IMR-90 (cell line): ENCODE data around the gene MYH3.
A peak's percentile ranks its signal among the peaks of the same experiment; 100 is the strongest.

ENCODE experiments used
- CEBPB ChIP-seq: IDR thresholded peaks from 2 replicates; pipeline ENCODE4 v1.6.1; 2012; ENCODE audit warnings: low read depth, low read length, improper control_type of control experiment
- CHD1 ChIP-seq: IDR thresholded peaks from 2 replicates; pipeline ENCODE4 v1.6.1; 2012; ENCODE audit warnings: low read depth, low read length, improper control_type of control experiment
- CTCF ChIP-seq: conservative IDR thresholded peaks from 2 replicates; pipeline ENCODE4 v1.5.1; 2012; ENCODE audit warnings: mild to moderate bottlenecking, low read depth, low read length, improper control_type of control experiment
- ELK1 ChIP-seq: fragments of 150-350 bp; IDR thresholded peaks from 2 replicates; pipeline ENCODE4 v1.6.1; 2016; ENCODE audit warnings: low read depth, mild to moderate bottlenecking, low read length, moderate library complexity, borderline replicate concordance
- FOS ChIP-seq: fragments of 150-350 bp; IDR thresholded peaks from 2 replicates; pipeline ENCODE4 v1.6.1; 2016; ENCODE audit warnings: low read depth, low read length
- MAZ ChIP-seq: IDR thresholded peaks from 2 replicates; pipeline ENCODE4 v1.6.1; 2012; ENCODE audit warnings: low read depth, mild to moderate bottlenecking, low read length, improper control_type of control experiment, moderate library complexity, borderline replicate concordance
- POLR2A ChIP-seq: IDR thresholded peaks from 2 replicates; pipeline ENCODE4 v1.6.1; 2012; ENCODE audit warnings: mild to moderate bottlenecking, low read depth, low read length
- RAD21 ChIP-seq: IDR thresholded peaks from 2 replicates; pipeline ENCODE4 v1.6.1; 2012; ENCODE audit warnings: low read length, improper control_type of control experiment
- RCOR1 ChIP-seq: IDR thresholded peaks from 2 replicates; pipeline ENCODE4 v1.6.1; 2012; ENCODE audit warnings: mild to moderate bottlenecking, low read length, improper control_type of control experiment; ENCODE audit not compliant: insufficient replicate concordance
- RFX5 ChIP-seq: IDR thresholded peaks from 2 replicates; pipeline ENCODE4 v1.8.0; 2012; ENCODE audit warnings: low read depth, mild to moderate bottlenecking, low read length, moderate library complexity
- SMC3 ChIP-seq: fragments of 150-350 bp; IDR thresholded peaks from 2 replicates; pipeline ENCODE4 v1.6.1; 2016; ENCODE audit warnings: low read depth, mild to moderate bottlenecking, antibody characterized with exemption, low read length, moderate library complexity
- USF2 ChIP-seq: fragments of 150-350 bp; IDR thresholded peaks from 2 replicates; pipeline ENCODE4 v1.6.1; 2017; ENCODE audit warnings: mild to moderate bottlenecking, antibody characterized with exemption, low read length, low read depth

DNA sequence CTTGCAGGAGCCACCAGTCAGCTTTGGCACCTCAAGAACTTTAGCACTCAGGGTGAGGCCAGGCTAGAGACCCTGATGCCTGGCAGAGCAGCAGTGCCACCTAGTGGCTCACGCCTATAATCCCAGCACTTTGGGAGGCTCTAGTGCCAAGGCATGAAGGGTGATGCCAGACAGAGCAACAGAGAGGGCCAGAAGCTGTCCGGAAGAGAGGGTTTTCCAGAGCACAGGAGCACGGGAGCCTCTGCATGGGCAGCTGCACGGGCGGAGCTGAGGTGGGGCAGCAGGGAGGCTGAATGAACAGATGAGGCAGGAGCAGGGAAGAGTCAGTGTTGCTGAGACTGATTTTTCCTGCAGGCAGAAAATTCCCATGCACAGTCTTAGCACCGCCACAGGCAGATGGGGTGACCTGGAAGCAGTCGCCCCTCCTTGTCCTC lies 38.9 kb downstream of the MYH3 start:
- TF ChIP-seq CTCF (peak; percentile 85), FOS (no peak), RAD21 (peak; percentile 77), CEBPB (no peak), RFX5 (no peak), USF2 (no peak), CHD1 (no peak), POLR2A (no peak), ELK1 (no peak), SMC3 (peak; percentile 55; the same call in 1 of the 2 replicates), RCOR1 (no peak), MAZ (no peak)
